ENCODE measurements around the gene UBA1. TPM values are rescaled to one million over a fixed set of nuclear protein-coding genes. Genes with fewer than 3 reads are reported as not detected.

The UBA1 gene
- total and polyA plus RNA-seq, 10 of the 15 experiments (the other 5 are each of a cell fraction or from before 2014, with no cell fraction given) = 60.4 to 314 (median 216) TPM

DNA sequence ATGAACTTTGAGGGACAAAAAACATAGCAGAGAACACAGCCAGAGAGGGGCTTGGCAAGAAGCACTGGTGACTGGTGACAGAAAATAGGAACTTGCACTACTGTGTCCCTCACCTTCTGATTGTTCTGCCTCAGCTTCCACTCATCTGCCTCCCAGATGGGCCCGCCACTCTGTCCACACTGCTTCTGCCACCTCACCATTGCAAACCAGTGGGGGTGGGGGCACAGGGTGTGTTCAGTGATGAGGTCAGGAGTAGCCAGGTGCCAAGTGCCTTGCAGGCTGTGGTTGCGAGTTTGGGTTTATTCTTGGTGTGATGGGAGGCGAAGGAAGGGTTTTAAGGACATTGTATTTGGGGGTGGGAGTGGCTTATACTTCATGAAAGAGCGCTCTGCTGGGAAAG is 9.1 kb upstream of the UBA1 start:
- Histone ChIP-seq H3K27me3 (replicated peaks in 1 of 2; ENCODE audit: control insufficient read depth in 2 of 2, insufficient read depth in 2 of 2, low read length in 1 of 2) (no peaks in the 10 kb centered on the region; a peak in 1 of 4 replicates), H3K4me1 (ENCODE audit: control insufficient read depth, insufficient read depth, low read length) (no peaks in the 10 kb centered on the region), H3K36me3 (ENCODE audit: control insufficient read depth in 2 of 2, insufficient read depth in 2 of 2, low read length in 1 of 2) (peaks cover 0 to 11% of the 10 kb centered on the region in 2 experiments; a peak in 3 of 4 replicates), H3K27ac (ENCODE audit: control insufficient read depth, insufficient read depth) (no peak overlapping the region), H3K4me2 (ENCODE audit: control insufficient read depth, insufficient read depth) (no peak overlapping the region), H3K4me3 (no peak overlapping the region), H4K20me1 (ENCODE audit: control insufficient read depth, insufficient read depth) (no peaks in the 10 kb centered on the region), H3K79me2 (ENCODE audit: control insufficient read depth, insufficient read depth, low read length) (no peaks in the 10 kb centered on the region), H3K9ac (ENCODE audit: control insufficient read depth, insufficient read depth, low read length) (no peak overlapping the region), H2AFZ (ENCODE audit: control insufficient read depth, low read depth, low read length) (no peak overlapping the region), H3K9me3 (replicated peaks; ENCODE audit: control insufficient read depth, insufficient read depth, low read length) (no peaks in the 10 kb centered on the region)
- 48% methylated on average over 4 of the region's 4 CpGs for WGBS (ENCODE audit: insufficient coverage, insufficient replicate concordance, low lambda C conversion rate, missing lambda C conversion rate)
- in situ Hi-C loops (cut with MboI) (no loop called here), intact Hi-C loops (cut with micrococcal nuclease; ENCODE audit: unreplicated experiment) (no loop called here)
- FAIRE-seq (no peak), DNase-seq (ENCODE audit: low read depth, low spot score) (no peak), ATAC-seq (no peak)
- BruUV-seq (replicated peaks) = no TSS peak
- SMC1A ChIA-PET (ENCODE audit: uncharacterized antibody, unreplicated experiment) = interaction anchor here (0.6 kb wide), 1 partner anchor 38 kb away, joined by 3 read pairs; no protein-coding TSS in a partner anchor
- CTCF ChIA-PET = no interaction called here
- POLR2A ChIA-PET = no interaction called here
- RAD21 ChIA-PET (ENCODE audit: unreplicated experiment) = no interaction called here
- TF ChIP-seq PAX5 (IDR thresholded peaks at IDR 0.05; ENCODE audit: borderline replicate concordance, low read depth, low read length) (no peak), ZBED1 (IDR thresholded peaks at IDR 0.05; ENCODE audit: borderline replicate concordance) (no peak), NR2C1 (IDR thresholded peaks at IDR 0.05) (no peak), POLR2AphosphoS5 (IDR thresholded peaks at IDR 0.05; ENCODE audit: low read length) (no peak), BCL11A (IDR thresholded peaks at IDR 0.05; ENCODE audit: low read depth, low read length) (no peak), SIN3A (IDR thresholded peaks at IDR 0.05; ENCODE audit: low read depth, low read length) (no peak)
- TF ChIP-seq, protein P1, sequence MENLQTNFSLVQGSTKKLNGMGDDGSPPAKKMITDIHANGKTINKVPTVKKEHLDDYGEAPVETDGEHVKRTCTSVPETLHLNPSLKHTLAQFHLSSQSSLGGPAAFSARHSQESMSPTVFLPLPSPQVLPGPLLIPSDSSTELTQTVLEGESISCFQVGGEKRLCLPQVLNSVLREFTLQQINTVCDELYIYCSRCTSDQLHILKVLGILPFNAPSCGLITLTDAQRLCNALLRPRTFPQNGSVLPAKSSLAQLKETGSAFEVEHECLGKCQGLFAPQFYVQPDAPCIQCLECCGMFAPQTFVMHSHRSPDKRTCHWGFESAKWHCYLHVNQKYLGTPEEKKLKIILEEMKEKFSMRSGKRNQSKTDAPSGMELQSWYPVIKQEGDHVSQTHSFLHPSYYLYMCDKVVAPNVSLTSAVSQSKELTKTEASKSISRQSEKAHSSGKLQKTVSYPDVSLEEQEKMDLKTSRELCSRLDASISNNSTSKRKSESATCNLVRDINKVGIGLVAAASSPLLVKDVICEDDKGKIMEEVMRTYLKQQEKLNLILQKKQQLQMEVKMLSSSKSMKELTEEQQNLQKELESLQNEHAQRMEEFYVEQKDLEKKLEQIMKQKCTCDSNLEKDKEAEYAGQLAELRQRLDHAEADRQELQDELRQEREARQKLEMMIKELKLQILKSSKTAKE (IDR thresholded peaks at IDR 0.05; ENCODE audit: low read depth, poor library complexity, severe bottlenecking) = no peak
- TF ChIP-seq, protein P2, sequence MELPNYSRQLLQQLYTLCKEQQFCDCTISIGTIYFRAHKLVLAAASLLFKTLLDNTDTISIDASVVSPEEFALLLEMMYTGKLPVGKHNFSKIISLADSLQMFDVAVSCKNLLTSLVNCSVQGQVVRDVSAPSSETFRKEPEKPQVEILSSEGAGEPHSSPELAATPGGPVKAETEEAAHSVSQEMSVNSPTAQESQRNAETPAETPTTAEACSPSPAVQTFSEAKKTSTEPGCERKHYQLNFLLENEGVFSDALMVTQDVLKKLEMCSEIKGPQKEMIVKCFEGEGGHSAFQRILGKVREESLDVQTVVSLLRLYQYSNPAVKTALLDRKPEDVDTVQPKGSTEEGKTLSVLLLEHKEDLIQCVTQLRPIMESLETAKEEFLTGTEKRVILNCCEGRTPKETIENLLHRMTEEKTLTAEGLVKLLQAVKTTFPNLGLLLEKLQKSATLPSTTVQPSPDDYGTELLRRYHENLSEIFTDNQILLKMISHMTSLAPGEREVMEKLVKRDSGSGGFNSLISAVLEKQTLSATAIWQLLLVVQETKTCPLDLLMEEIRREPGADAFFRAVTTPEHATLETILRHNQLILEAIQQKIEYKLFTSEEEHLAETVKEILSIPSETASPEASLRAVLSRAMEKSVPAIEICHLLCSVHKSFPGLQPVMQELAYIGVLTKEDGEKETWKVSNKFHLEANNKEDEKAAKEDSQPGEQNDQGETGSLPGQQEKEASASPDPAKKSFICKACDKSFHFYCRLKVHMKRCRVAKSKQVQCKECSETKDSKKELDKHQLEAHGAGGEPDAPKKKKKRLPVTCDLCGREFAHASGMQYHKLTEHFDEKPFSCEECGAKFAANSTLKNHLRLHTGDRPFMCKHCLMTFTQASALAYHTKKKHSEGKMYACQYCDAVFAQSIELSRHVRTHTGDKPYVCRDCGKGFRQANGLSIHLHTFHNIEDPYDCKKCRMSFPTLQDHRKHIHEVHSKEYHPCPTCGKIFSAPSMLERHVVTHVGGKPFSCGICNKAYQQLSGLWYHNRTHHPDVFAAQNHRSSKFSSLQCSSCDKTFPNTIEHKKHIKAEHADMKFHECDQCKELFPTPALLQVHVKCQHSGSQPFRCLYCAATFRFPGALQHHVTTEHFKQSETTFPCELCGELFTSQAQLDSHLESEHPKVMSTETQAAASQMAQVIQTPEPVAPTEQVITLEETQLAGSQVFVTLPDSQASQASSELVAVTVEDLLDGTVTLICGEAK (IDR thresholded peaks at IDR 0.05; ENCODE audit: borderline replicate concordance) = no peak
- TF ChIP-seq, protein P3, sequence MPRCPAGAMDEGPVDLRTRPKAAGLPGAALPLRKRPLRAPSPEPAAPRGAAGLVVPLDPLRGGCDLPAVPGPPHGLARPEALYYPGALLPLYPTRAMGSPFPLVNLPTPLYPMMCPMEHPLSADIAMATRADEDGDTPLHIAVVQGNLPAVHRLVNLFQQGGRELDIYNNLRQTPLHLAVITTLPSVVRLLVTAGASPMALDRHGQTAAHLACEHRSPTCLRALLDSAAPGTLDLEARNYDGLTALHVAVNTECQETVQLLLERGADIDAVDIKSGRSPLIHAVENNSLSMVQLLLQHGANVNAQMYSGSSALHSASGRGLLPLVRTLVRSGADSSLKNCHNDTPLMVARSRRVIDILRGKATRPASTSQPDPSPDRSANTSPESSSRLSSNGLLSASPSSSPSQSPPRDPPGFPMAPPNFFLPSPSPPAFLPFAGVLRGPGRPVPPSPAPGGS (IDR thresholded peaks at IDR 0.05; ENCODE audit: borderline replicate concordance, insufficient read depth, low read depth, low read length, poor library complexity, severe bottlenecking) = no peak

Data from GM12878 (cell line).